WTC11 (cell line): ENCODE measurements around the gene TBC1D14.

Source experiments
- ATF3 ChIP-seq: sonication (generic); formaldehyde crosslinking; conservative IDR thresholded peaks from 2 replicates; pipeline ENCODE4 v1.8.1; 2022; ENCODE audit warnings: mild to moderate bottlenecking, missing genetic modification reagents
- E2F4 ChIP-seq: sonication (generic); formaldehyde crosslinking; IDR thresholded peaks from 2 replicates; pipeline ENCODE4 v1.8.1; 2022; ENCODE audit warnings: low read depth, mild to moderate bottlenecking, moderate library complexity, missing genetic modification reagents, borderline replicate concordance
- PRRX2 ChIP-seq: fragments of 250-450 bp; sonication (Bioruptor Pico); IDR thresholded peaks from 2 replicates; pipeline ENCODE4 v1.8.0; 2021; ENCODE audit warnings: mild to moderate bottlenecking
- TEAD4 ChIP-seq: sonication (generic); formaldehyde crosslinking; IDR thresholded peaks from 2 replicates; pipeline ENCODE4 v1.8.0; 2022; ENCODE audit warnings: mild to moderate bottlenecking, missing genetic modification reagents
- TF ChIP-seq, protein P1 (sequence below): fragments of 200-600 bp; IDR thresholded peaks from 2 replicates; pipeline ENCODE4 v1.8.0; 2022; ENCODE audit warnings: antibody characterized with exemption

GRCh38 chr4:7040765-7041164 is 131.1 kb downstream of the TBC1D14 start:
- TF ChIP-seq E2F4, result no peak
- no peak for TF ChIP-seq PRRX2 (CRISPR knock-in tag)
- TF ChIP-seq, protein P1, sequence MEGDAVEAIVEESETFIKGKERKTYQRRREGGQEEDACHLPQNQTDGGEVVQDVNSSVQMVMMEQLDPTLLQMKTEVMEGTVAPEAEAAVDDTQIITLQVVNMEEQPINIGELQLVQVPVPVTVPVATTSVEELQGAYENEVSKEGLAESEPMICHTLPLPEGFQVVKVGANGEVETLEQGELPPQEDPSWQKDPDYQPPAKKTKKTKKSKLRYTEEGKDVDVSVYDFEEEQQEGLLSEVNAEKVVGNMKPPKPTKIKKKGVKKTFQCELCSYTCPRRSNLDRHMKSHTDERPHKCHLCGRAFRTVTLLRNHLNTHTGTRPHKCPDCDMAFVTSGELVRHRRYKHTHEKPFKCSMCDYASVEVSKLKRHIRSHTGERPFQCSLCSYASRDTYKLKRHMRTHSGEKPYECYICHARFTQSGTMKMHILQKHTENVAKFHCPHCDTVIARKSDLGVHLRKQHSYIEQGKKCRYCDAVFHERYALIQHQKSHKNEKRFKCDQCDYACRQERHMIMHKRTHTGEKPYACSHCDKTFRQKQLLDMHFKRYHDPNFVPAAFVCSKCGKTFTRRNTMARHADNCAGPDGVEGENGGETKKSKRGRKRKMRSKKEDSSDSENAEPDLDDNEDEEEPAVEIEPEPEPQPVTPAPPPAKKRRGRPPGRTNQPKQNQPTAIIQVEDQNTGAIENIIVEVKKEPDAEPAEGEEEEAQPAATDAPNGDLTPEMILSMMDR, result no peak
- TF ChIP-seq ATF3, result no peak
- TF ChIP-seq TEAD4, result no peak
